Embryonic facial prominence (tissue), 1 donor: Measurements from ENCODE around the gene CARNS1.
A peak's percentile ranks its signal among the peaks of the same experiment; 100 is the strongest.

Source experiments
- DNase-seq: peaks from one replicate; pipeline ENCODE4 v3.0.0-alpha.2; 2016; ENCODE audit errors: extremely low spot score

CARNS1 gene

DNA sequence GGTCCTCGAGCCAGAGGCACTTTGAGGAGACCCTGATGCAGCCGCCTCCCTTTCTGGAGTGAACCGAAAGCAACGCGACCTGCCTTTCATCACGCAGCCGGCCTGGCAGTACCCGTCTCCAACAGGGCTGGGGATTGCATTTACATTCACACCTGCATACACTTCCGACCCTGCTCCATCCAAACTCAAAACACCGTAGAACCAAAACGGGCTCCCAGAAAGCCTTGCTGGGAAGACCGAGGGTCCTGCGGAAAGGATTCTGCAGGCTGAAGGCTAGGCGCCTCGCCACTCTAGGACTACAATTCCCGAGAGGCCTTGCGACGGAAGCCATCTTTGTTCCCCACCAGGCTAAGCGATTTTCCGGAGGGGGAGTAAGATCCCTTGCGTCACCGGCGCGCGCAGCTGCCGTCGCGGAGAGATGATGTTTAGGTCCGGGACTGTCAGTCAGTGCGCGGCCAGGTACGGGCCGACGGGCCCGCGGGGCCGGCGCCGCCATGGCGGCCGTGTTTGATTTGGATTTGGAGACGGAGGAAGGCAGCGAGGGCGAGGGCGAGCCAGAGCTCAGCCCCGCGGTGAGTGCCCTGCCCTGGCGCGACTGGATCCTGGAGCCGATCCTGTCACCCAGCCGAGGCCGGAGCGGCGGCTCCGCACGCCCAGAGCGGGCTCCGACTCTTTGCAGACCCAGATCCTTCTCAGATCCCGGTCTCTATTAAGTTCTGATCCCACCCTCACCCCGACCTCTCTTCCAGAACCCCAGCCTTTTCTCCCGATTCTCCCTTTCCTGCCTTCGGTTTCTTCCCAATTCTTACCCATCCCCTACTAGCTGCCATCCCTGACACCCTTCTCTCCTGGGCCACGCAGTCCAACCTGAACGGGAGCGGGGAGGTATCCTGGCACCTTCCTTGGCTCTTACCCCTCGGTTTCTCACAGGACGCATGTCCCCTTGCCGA lies 12.8 kb downstream of the CARNS1 start, which contains the start of gene RPS6KB2:
Gene RPS6KB2, plus strand, starts transcription at position 443 of the 950 bp plus-strand sequence. Its CDS starts 52 bp downstream, at position 495.
- DNase-seq = peak; percentile 93

DNA sequence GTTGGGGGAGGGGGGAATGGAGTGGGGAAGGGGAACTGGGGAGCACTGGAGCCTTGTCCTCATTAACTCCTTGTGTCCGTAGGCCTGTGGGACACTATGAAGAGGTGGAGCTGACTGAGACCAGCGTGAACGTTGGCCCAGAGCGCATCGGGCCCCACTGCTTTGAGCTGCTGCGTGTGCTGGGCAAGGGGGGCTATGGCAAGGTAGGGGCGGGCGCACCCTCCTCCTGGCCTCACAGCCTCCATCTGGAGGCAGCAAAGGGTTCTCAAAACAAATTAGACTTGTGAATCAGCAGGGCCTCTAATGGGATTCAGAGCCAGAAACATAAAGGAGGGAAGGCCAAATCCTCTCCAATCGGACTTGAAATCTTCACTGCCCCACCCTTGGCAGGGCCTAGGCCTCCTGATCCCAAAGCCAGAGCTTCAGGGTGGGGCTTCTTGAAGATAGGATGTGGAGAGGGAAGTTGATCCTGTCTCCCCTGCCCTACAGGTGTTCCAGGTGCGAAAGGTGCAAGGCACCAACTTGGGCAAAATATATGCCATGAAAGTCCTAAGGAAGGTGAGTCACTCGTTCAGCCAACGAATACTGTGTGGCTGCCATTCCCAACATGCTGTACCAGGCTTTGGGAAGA lies 13.7 kb downstream of the CARNS1 start:
- DNase-seq = no peak

DNA sequence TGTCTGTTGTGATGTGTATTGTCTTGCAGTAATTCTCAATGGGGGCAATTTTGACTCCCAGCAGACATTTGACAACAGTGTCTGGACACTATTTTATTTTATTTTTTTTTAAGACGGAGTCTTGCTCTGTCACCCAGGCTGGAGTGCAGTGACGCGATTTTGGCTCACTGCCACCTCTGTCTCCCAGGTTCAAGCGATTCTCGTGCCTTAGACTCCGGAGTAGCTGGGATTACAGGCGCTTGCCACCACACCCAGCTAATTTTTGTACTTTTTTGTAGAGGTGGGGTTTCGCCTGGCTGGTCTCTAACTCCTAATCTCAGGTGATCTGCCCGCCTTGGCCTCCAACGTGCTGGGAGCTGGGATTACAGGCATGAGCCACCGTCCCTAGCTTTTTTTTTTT lies 14.2 kb downstream of the CARNS1 start:
- no peak for DNase-seq

DNA sequence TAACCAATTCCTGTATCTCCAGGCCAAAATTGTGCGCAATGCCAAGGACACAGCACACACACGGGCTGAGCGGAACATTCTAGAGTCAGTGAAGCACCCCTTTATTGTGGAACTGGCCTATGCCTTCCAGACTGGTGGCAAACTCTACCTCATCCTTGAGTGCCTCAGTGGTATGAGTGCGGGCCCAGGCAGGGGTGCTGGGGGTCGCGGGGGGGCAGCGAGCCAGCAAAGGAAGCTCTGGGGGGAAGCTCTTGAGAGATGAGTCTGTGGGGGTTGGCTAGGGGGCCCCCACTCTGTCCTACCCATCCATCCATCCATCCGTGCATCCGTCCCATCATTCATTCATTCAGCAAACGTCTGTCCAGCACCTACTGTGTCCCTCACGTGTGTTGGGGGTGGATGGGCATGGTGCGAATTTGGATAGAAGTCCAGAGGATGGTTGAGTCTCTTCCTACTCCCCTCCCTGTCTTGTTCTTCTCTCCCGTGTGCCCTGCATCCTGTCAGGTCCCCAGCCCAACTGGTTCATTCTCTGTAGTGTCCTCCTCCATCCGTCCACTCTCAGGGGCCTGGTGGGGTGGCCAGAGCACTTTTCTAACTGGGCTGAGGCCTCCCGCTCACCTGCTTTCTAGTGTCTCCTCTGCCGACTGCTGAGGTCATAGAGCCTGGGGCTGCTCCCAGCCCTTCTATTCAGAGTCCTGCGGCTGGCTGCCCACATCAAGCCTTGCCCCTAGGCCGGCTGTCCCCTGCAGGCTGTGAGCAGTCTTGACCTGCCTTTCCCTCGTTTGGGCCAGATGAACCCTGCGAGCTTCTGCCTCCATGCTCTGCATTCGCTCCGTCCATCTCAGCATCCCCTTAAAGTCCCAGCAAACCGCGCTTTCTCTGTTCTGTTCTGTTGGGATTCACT lies 16.1 kb downstream of the CARNS1 start:
- no peak for DNase-seq

DNA sequence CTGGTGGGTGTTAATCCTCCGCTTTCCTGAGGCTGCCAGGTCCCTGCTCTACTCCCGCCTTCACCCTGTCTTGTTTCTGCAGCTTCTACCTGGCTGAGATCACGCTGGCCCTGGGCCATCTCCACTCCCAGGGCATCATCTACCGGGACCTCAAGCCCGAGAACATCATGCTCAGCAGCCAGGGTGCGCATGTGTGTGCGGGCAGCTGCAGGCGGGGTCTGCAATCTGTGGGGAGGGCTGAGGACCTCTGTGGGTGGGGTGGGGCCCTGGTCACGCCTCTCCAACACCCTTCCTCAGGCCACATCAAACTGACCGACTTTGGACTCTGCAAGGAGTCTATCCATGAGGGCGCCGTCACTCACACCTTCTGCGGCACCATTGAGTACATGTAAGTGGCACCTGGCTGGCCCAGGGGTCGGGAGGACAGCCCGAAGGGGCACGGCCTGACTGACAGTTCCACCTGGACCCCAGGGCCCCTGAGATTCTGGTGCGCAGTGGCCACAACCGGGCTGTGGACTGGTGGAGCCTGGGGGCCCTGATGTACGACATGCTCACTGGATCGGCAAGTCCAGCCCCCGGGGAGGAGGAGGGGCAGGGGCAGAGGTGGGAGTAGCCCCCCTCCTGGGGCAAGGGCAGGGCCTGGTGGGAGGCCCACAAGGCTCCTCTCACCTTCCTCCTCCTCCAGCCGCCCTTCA lies 17.3 kb downstream of the CARNS1 start:
- DNase-seq = no peak

DNA sequence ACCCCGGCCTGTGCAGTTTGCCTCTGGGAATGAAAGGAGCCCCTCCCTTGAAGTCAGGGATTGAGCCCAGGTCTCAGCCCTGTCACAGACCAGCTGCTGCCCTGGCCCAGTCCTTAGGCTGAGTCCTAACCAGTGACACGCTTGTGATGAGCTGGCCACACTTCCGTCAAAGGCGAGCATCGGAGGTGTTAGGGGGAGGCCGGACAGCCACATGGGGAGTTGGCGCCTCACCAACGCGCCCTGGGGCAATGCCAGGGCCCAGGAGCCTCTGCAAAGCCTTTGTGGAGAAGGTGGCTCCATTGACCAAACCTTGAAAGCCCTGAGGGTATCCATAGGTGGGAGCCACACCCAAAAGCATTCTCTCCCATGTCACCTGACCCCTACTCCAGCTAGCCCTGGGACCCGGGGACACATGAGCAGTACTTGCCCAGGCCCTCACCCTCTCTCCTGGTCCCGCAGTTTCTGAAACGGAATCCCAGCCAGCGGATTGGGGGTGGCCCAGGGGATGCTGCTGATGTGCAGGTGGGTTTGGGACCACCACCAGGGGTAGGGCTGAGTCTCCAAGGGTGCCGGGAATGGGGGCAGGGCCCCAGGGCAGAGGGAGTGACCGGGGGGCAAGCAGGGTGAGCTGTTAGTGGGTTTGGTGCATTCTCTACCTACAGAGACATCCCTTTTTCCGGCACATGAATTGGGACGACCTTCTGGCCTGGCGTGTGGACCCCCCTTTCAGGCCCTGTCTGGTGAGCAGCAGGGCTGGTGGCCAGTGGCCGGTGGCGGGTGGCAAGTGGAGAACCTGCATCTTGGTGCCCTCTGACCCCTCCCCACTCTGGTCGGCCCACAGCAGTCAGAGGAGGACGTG lies 18.3 kb downstream of the CARNS1 start:
- no peak for DNase-seq

DNA sequence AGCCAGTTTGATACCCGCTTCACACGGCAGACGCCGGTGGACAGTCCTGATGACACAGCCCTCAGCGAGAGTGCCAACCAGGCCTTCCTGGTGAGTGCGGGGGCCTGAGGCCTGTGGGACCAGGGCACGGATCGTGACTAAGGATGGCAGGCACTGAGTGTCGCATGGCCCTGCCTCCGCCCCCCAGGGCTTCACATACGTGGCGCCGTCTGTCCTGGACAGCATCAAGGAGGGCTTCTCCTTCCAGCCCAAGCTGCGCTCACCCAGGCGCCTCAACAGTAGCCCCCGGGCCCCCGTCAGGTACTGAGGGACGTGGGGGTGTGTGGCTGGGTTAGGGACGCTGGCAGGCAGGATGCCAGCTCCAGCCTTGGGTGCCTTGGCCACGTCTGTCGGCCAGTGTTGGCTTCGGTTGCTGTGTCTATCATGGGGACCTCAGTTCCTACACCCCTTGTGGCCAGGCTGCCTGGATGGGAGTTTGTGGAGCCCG lies 19.0 kb downstream of the CARNS1 start:
- DNase-seq = no peak

DNA sequence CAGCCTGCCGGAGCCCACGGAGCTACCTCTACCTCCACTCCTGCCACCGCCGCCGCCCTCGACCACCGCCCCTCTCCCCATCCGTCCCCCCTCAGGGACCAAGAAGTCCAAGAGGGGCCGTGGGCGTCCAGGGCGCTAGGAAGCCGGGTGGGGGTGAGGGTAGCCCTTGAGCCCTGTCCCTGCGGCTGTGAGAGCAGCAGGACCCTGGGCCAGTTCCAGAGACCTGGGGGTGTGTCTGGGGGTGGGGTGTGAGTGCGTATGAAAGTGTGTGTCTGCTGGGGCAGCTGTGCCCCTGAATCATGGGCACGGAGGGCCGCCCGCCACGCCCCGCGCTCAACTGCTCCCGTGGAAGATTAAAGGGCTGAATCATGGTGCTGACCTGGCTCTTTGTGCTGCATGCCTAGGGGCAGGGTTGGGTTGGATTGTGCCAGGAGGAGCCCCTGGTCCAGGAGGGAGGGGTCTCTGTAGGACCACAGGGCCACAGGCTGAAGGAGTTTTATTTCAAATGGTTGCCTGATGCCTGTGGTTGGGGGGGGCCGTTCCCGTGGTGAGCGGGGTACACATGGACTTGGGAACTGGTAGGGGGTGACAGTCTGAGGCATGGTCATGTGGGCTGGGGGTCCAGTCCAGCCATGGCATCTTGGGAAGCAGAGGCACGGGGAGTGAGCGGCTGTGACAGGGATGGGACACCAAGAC lies 19.7 kb downstream of the CARNS1 start:
- DNase-seq = no peak

DNA sequence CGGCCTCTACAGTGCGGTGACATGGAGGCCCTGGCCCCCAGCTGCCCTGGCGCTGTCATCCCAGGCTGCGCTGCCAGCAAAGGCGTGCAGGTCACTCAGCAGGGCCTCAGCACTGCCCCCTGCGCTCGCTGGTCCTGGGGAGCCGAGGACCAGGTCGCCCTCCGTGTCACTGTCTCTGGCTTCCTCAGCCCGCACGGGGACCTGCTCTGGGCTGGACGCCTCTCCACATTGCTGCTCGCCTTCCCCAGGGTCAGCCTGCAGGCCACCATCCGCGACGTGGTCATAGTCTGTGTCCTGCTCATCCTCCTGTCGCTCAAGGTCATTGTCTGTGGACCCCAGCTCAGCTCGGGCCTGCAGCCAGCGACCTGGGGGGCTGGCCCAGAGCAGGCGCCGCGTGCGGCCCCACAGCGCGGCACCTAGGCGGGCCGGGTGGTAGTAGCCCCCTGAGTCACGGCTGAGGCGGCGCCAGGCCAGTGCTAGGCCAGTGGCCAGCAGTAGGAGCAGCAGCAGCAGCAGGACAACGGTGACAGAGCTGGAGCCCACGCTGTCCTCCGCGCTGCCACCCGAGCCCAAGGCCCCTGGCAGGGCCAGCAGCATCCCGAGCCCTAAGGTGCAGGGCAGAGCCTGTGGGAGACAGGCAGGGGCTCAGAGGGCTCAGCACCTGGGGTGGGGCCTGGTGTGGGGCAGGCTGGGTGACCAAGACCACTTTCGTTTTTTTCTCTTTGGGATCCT lies 20.4 kb downstream of the CARNS1 start:
- DNase-seq = no peak

DNA sequence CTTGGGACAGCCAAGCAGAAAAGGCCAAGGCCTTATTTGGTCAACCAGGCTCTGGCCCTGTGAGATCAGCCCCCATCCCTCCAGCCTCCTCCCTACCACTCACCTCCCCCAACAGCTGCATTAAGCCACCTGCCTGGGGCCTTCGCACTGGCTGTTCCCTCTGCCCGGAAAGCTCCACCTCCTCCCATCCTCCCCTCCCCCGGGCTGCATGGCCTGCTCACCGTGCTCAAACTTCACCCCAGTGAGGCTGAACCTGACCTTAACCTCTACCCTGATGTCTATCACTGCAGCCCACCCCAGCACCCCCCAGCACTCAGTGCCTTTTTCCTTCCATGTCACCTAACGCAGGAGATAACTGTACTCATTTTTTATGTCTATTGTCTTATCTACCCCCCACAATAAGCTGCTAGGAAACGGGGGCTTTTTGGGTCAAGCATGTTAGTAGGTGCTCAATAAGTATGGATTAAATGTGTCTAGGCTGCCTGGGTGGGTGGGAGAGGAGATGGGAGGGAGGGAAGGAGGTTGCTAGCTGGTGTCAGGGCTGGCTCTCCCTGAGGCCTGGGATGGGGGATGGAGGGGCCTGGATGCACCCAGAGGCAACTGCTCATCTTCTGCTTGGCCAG lies 21.1 kb downstream of the CARNS1 start:
- DNase-seq = no peak

DNA sequence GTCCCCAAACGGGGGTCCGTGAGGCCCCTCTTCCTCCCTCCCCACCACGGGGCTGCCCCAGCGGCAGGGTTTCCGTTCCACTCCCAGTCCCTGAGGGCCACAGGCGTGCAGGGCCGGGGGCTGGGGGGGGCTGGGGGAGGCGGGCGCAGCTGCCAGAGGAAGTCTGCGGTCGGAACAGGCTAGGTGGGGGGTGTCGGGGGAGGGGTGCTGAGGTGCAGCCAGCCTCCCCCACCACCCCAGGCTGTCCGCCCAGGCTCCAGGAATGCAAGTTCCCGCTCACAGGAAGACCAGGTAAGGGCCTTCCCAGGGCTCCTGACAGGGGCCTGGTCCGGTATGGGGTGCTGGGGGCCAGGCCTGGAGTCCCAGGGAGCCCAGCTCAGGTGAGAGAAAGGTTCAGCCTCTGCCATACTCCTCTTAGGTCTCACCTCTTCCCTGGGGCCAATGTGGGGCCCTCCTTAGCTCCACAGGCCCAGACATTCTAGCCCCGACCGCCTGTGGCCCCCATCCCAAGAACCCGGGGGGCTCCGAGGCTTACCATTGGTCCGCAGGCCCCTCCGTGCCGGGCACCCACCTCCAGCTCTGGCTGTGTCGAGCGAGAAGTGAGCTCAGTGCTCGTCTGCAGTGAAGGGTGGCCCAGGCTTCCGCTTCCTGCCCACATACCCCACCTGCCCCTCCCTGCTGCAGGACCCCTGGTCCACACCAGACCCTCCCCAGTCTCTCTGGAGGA lies 21.8 kb downstream of the CARNS1 start, which contains the start of gene PTPRCAP:
Gene PTPRCAP, minus strand, starts transcription at position 601 of the 727 bp plus-strand sequence. Its CDS starts 63 bp downstream, at position 538.
- no peak for DNase-seq

DNA sequence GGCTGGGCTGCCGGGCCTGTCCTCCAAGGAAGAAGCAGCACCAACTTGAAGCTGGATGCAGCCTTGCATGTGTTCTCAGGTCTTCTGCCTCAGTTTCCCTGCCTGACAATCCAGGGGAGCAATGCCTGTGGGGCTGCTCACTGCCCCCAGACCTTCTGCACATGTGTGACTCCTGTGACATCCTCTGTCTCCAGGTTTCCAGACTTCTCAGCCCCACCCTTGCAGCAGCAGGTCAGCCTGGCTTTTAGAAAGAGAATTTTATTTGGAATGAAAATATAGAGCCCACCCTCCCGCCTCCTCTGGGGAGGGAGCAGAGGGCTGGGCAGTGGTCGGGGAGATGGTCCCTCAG lies 22.3 kb downstream of the CARNS1 start:
- DNase-seq = no peak

DNA sequence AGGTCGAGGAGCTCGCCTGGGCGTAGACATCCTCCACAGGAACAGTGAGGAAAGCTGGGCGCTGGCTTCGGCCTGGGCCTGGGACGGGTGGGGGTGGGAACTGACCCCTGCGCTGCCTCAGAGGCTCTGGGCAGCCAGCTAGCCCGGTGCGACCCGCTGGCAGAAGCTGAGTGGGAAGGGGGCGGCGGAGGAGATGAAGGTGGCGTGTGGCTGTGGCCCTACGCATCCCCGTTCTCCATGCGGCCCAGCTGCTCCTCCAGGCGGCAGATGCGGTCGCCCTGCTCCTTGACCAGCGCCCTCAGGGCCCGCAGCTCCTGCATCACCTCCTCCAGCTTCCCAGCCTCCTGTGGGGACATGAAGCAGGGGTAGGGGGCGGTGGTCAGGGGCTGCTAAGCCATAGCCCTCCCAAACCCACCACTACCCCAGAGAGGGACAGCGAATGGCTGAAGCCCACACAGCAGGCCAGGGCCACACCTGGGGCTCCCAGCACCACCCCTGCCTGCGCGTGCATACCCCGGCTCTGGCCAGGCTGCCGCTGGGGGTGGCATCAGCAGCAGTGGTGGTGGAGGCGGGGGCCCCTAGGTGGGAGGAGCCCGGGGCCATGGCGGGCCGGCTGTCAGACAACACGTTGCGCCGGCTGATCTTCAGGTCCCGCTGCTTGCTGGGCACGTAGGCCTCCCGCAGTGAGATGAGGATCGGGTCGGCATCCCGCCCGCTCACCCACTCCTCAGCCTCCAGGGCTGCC lies 22.9 kb downstream of the CARNS1 start:
- DNase-seq = no peak

DNA sequence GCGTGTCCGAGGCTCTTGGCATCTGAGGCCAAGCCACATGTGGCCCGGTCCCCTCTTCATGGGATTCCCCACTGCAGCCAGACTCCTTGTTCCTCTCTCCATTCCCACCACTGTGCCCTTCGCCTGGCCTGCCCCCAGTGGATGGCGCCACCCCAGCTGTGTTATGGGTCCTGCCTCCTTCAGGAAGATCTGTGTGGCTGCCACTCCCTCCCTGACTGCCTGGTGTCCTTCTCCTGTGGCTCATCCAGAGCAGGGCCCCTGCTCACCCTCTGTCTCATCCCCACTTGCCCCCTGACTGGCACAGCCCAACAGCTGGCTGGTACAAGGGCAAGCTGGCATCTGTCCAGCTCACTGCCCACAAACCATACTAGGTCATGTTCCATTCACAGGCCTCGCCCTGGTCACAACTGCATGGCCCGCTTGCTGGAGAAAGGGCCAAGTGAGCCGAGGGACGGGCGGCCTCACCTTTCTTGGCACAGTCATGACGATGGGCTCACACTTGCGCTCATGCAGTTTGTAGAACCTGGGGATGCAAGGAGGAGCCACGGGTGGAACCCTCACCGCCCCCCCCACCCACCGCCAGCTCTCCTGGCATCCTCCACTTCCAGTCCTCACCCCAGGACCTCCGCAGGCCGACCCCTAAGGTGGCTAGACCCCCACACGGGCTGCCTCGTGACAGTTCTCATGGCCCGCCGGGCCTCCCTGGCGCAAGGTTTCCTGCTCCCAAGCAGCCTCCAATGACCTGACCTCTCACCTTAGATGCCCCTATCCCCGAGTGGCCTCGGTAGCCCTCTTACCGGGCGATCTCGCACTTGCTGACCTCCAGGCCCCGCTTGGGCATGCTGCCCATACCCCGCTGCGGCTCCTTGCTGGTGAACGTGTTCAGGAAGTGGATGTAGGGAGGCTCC lies 24.1 kb downstream of the CARNS1 start:
- DNase-seq = no peak

DNA sequence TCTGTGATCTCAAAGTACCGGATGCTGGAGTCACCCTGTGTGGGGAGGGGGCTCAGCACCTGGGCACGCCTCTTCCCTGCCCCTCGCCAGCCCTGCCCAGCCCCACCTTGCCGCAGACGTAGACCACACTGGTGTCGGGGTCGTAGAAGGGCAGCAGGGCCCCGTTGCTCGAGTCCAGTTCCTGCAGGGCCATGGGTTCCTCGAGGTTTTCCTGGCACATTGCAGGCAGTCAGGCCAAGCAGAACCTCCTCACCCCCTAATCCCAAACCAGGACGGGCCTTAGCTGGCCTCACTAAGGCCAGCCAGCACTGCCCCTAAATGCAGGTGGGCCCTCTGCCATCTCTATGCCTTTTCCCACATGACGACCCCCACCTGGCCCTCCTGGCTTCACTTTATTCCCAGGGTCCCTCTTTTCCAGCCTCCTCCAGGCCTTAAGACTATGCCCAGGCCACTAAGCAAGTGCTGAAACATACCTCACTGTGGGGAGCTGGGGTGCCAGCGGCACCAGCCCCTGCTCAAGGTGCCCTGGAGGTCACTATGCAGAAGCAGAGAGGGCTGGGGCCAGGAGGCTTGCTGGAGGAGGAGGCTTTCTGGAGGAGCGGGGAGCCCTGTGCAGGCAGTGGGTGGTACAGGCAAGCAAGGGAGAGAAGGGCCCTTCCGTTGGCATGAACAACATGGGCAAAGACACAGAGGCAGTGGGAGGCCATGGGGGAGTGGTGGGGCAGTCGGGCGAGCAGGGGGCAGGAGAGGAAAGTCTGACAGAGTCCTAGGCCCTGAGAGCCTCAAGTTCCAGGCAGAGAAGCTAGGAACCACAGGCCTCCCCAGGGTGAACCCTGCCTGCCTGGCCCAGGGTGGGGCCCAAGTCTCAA lies 25.0 kb downstream of the CARNS1 start:
- DNase-seq = no peak
